Kidney tubule cell (primary cell): Measurements from ENCODE around the gene ALG14.
"Not testable (repeated sequence)": the region's sequence is repeated elsewhere in the genome, so short reads cannot be mapped to it uniquely, and the experiment has no call there.

Experiments
- DNase-seq: peaks from one replicate; pipeline ENCODE4 v3.0.0-alpha.2; 2018; ENCODE audit warnings: low spot score

Gene ALG14

GRCh38 chr1:95006681-95007080 lies 66.1 kb downstream of the ALG14 start:
- no peak for DNase-seq

- no peak for DNase-seq
Observed at GRCh38 chr1:95005584-95005983, 67.2 kb downstream of the ALG14 start.

GRCh38 chr1:95004013-95004412 lies 68.7 kb downstream of the ALG14 start:
- DNase-seq: peak; percentile 78

DNA sequence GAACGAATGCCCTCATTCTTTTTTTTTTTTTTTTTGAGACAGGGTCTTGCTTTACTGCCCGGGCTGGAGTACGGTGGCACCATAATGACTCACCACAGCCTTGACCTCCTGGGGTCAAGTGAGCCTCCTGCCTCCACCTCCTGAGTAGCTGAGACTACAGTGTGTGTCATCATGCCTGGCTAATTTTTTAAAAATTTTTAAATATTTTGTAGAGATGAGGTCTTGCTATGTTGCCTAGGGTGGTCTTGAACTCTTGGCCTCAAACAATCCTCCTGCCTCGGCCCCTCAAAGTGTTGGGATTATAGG lies 69.4 kb downstream of the ALG14 start:
- peak; percentile 74 for DNase-seq

DNA sequence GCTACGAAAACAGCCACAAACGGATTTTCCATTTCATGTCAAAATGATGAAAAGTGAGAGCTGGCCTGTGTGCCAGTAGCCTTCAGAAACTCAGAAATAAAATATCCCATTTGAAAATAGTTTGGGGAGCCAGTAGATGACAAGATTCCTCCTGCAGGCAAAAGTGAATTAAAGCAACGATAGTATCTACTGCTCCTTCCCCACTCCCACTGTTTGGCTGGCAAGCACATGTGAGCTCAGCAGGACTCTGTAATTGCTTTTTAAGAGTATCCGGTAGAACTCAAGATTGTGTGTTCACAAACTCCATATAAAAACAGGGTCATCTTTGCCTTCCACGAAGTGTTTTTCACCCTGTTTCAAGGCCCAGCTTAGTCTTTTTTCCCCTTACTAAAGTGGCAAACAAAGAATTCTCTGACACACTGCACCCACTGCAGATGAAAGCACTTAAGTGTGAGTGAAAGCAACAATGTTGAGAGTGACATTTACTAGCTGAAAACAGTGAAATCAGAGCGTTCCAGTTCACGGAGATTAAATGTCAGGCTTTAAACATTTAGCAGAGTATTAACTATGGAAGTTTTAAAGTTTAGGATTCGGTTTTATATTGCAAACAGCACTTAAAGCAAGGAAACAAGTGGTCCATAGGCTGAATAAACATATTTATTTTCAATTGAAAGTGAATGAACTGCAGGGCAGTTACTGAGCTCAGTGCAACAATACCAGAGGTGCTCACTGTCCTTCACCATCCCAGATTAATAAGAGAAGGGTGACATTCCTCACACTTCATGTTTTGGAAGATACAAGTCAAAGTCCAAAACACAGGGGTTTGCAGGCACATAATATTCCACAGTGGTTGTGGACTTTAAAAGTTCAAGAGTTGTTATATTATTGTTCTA lies 70.0 kb downstream of the ALG14 start:
- DNase-seq: no peak

DNA sequence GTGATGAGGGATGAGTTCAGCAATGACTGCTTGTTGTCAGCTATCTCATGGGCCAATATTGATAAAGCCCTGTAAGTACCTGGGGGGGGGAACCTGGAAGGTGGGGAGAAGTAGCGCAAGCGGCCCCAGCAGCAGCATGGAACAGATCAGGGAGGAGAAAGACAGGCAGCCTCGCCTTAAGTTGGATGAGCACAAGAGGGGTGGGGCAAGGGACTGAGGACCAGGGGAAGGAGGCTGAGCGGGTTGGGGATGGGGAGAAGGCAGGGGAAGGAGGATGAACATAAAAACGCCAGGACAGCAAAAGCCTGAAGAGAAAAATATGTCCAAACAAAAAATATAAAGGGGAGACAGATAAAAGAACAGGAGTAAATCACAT lies 70.6 kb downstream of the ALG14 start:
- DNase-seq: no peak

- no peak for DNase-seq
Observed at GRCh38 chr1:94999456-95000131, 73.2 kb downstream of the ALG14 start.

DNA sequence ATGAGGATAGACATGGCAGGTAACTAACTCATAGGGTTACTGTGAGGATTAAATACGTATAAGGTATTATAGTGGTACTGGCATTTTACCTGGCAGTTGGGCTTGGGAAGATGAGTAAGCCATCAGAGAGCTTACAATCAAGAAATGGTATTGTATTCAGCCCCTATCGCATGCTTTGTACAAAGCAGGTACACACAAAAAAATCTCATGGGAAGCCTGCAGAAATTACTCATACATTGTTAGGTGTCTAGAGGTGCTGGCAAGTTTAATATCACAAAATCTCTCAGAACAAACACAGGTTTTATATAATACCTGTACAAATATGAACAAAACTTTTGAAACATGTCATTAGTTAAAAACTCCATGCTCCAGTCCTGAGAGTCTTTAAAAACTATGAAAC lies 74.0 kb downstream of the ALG14 start:
- DNase-seq: no peak

- DNase-seq: no peak
Observed at GRCh38 chr1:94998114-94998513, 74.6 kb downstream of the ALG14 start.

DNA sequence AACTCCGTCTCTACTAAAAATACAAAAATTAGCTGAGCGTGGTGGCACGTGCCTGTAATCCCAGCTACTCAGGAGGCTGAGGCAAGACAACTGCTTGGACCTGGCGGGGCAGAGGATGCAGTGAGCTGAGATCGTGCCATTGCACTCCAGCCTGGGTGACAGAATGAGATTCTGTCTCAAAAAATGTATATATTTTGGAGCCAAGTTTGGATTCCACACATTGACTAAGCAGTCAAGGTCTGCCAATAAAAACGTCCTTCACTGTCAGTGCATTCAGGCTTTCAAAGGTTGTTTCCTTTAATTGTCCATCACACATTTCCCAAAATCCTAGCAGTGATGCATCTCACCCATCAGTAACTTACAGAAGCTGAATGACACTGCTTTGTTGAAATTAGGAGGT lies 77.2 kb downstream of the ALG14 start:
- DNase-seq: not testable (repeated sequence)

GRCh38 chr1:94994805-94995204 lies 77.9 kb downstream of the ALG14 start:
- DNase-seq: no peak

GRCh38 chr1:94993931-94994645 lies 78.7 kb downstream of the ALG14 start:
- DNase-seq: no peak

DNA sequence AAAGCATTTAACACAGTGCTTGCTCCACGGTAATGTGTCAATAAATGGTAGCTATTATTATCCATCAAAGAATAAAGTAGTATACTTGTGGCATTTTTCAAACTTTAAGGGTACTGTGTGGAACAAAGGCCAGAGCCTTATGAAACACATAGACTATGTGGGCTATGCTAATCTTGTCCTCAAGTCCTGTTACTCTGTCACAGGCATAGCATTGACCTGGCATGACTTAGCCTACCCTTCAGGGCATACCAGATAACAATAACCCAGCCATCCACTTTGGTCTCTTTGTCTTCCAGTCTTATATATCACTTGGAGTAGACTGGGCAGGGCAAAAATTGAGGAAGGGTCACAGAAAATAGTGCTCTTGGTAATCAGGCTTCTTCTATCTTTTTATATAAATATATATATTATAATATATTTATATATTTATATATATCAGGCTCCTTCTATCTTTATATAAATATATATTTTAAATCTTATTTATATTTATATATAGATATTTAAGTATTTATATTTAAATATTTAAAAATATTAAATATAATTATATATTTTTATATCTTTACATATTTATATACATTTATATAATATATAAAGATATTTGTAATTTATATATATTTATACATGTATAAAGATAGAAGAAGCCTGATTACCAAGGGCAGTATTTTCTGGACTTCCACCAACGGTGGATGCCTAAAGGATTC lies 79.7 kb downstream of the ALG14 start:
- DNase-seq: no peak

DNA sequence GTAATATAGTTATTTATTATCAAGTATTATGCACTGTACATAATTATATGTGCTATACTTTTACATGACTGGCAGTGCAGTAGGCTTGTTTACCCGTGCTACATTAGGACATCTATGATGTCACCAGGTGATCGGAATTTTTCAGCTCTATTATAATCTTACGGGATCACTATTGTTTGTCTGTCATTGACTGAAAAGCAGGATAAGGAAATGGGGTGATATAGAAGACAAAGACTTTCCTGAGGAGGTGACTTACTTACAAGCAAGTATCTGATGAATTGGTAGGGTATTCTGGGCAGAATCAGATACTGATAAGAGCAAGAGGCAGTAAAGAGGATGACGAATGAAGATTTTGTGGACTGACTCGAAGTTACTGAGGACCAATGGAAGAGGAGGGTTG lies 80.6 kb downstream of the ALG14 start:
- no peak for DNase-seq

GRCh38 chr1:94989911-94990473 lies 82.8 kb downstream of the ALG14 start:
- DNase-seq: no peak

DNA sequence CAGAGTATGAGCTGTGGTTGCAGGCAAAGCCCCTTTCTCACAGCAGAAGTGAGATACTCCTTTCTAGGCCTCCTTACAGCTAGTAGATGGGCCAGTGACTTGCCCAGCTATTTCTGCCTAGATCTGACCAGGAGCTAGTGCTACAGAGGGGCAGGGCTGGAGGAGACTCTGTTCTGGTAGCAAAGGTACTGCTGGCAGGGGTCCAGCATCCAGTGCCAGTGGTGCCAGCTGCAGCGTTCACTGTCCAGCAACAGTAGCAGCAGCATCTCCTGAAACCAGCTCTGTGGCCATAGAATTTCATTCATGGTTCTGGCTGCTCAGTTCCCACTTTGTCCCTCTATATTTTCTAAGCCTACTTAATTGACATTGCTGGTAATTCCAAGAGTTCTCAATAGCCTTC lies 83.4 kb downstream of the ALG14 start:
- DNase-seq: no peak

DNA sequence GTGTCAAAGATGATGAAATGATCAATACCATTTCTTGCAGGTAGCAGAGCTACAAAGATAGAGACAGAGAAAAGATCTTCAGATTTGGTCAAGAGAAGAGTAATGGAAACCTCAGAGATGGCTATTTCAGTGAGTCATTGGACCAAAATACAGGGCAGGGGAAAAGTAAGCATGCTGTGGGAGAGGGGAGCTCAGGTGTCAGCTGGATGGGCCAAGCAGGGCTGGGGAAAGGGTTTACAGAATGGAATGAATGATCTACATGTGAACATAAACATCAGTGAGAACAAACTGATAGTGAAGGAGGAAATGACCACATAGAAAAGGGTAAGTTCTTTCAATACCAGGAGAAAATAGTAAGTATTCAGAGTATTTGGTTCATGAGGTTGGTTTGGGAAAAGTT lies 84.4 kb downstream of the ALG14 start:
- DNase-seq: no peak

- DNase-seq: peak; percentile 74
Observed at GRCh38 chr1:94986783-94987182, 86.0 kb downstream of the ALG14 start.

GRCh38 chr1:94983171-94983739 lies 89.5 kb downstream of the ALG14 start:
- peak; percentile 88 for DNase-seq

- no peak for DNase-seq
Observed at GRCh38 chr1:94982398-94982797, 90.4 kb downstream of the ALG14 start.

DNA sequence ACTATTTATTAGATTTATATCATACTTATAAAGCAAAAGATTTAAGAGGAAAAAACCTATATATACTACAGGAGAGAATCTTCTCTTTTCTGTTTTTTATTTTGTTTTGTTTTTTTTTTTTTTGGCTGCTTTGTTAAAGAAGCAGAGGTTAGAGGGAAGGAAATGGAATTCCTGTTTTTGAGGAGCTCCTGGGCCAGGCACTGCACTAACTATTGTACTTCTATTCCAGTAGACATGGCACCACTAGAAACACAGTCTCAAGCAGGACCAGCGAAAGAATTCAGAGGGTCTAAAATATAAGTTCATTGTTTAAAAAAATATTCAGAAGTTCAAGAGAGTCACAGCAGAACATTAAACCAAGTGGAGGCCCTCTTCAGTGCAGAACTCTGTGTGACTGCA lies 91.2 kb downstream of the ALG14 start:
- no peak for DNase-seq
